Measurements from ENCODE around the gene PDE9A. TPM values are rescaled to one million over a fixed set of nuclear protein-coding genes. Genes with fewer than 3 reads are reported as not detected.

The PDE9A gene
- total RNA-seq, 4 donors from 2014 or later = 6.9 to 13.0 (median 11.1) TPM

DNA sequence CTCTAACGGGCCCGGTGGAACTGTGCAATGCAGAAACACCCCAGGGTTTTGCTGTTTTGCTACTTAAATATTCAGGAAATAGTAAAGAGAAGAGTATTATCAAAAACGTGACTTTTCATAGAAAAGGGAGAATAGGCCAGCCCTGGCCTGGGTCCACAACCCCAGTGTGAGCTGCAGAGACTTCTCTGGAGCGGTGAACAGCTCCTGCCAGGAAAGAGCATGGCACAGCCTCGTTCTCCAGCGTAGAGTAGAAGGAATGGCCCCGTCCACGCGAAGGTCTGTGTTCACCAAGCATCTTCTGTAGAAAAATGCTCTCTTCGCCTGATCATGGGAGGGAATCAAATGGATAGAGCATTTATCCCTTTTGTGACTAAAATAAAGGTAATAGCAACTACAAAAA, 51.4 kb downstream of the PDE9A start:
- no peak for DNase-seq
- no peaks in the 10 kb centered on the region for H3K27me3 ChIP-seq
- intact Hi-C loops (cut with DNase I) = no loop called here
- H3K27ac ChIP-seq = no peak overlapping the region
- no peaks in the 10 kb centered on the region for H3K9me3 ChIP-seq
- no peak overlapping the region for H3K4me3 ChIP-seq (replicated peaks in 1 of 3)
- H3K4me1 ChIP-seq = no peaks in the 10 kb centered on the region
- 85 to 87% methylated on average over 10 of the region's 10 CpGs for WGBS, 2 donors
- no peaks in the 10 kb centered on the region for H3K36me3 ChIP-seq
- TF ChIP-seq, protein P1, sequence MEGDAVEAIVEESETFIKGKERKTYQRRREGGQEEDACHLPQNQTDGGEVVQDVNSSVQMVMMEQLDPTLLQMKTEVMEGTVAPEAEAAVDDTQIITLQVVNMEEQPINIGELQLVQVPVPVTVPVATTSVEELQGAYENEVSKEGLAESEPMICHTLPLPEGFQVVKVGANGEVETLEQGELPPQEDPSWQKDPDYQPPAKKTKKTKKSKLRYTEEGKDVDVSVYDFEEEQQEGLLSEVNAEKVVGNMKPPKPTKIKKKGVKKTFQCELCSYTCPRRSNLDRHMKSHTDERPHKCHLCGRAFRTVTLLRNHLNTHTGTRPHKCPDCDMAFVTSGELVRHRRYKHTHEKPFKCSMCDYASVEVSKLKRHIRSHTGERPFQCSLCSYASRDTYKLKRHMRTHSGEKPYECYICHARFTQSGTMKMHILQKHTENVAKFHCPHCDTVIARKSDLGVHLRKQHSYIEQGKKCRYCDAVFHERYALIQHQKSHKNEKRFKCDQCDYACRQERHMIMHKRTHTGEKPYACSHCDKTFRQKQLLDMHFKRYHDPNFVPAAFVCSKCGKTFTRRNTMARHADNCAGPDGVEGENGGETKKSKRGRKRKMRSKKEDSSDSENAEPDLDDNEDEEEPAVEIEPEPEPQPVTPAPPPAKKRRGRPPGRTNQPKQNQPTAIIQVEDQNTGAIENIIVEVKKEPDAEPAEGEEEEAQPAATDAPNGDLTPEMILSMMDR (IDR thresholded peaks at IDR 0.05) = no peak
- no peak for TF ChIP-seq POLR2A (IDR thresholded peaks at IDR 0.05)

- intact Hi-C loops (cut with DNase I) = no loop called here
- 93 to 97% methylated on average over 17 to 19 of the region's 19 CpGs for WGBS, 2 donors
- Histone ChIP-seq H3K4me3 (replicated peaks in 1 of 3) (no peak overlapping the region), H3K4me1 (no peaks in the 10 kb centered on the region), H3K27me3 (no peaks in the 10 kb centered on the region), H3K9me3 (no peaks in the 10 kb centered on the region), H3K36me3 (no peaks in the 10 kb centered on the region), H3K27ac (no peak overlapping the region)
- no peak for DNase-seq
- TF ChIP-seq, protein P1 (IDR thresholded peaks at IDR 0.05) = no peak
- no peak for TF ChIP-seq POLR2A (IDR thresholded peaks at IDR 0.05)
Observed at GRCh38 chr21:42705346-42705745, 51.9 kb downstream of the PDE9A start.

GRCh38 chr21:42705746-42706374, 52.4 kb downstream of the PDE9A start:
- no peak overlapping the region for H3K27ac ChIP-seq
- no peaks in the 10 kb centered on the region for H3K27me3 ChIP-seq
- H3K4me3 ChIP-seq (replicated peaks in 1 of 3) = no peak overlapping the region
- H3K9me3 ChIP-seq = no peaks in the 10 kb centered on the region
- DNase-seq = no peak
- no peaks in the 10 kb centered on the region for H3K36me3 ChIP-seq
- no peaks in the 10 kb centered on the region for H3K4me1 ChIP-seq
- intact Hi-C loops (cut with DNase I) = no loop called here
- TF ChIP-seq POLR2A (IDR thresholded peaks at IDR 0.05) = no peak
- TF ChIP-seq, protein P1 (IDR thresholded peaks at IDR 0.05) = no peak
- 87 to 95% methylated on average over 14 of the region's 14 CpGs for WGBS, 2 donors

GRCh38 chr21:42706765-42707164, 53.3 kb downstream of the PDE9A start:
- no peaks in the 10 kb centered on the region for H3K9me3 ChIP-seq
- TF ChIP-seq, protein P1 (IDR thresholded peaks at IDR 0.05) = no peak
- TF ChIP-seq POLR2A (IDR thresholded peaks at IDR 0.05) = no peak
- intact Hi-C loops (cut with DNase I) = no loop called here
- no peak for DNase-seq
- H3K4me1 ChIP-seq = no peaks in the 10 kb centered on the region
- no peak overlapping the region for H3K27ac ChIP-seq
- no peaks in the 10 kb centered on the region for H3K36me3 ChIP-seq
- H3K4me3 ChIP-seq (replicated peaks in 1 of 3) = no peak overlapping the region
- no peaks in the 10 kb centered on the region for H3K27me3 ChIP-seq
- 92 to 94% methylated on average over 13 of the region's 13 CpGs for WGBS, 2 donors

GRCh38 chr21:42707207-42707830, 53.9 kb downstream of the PDE9A start:
- Histone ChIP-seq H3K4me1 (no peaks in the 10 kb centered on the region), H3K36me3 (no peaks in the 10 kb centered on the region), H3K27ac (no peak overlapping the region), H3K27me3 (no peaks in the 10 kb centered on the region), H3K4me3 (replicated peaks in 1 of 3) (no peak overlapping the region), H3K9me3 (no peaks in the 10 kb centered on the region)
- no peak for TF ChIP-seq POLR2A (IDR thresholded peaks at IDR 0.05)
- TF ChIP-seq, protein P1 (IDR thresholded peaks at IDR 0.05) = no peak
- no peak for DNase-seq
- 87% methylated on average over 4 to 7 of the region's 7 CpGs for WGBS, 2 donors
- intact Hi-C loops (cut with DNase I) = no loop called here
